Articular chondrocyte of knee joint (primary cell): ENCODE measurements around the gene SIX5. TPM values are rescaled to one million over a fixed set of nuclear protein-coding genes. Genes with fewer than 3 reads are reported as not detected.

Experiments used
- total RNA-seq: library from RNA; depleted of rRNA; stranded (reverse); fragments of >200 nt; gene quantifications from 2 replicates; pipeline ENCODE4 v1.2.3, GENCODE V29; 2012

The SIX5 gene
- total RNA-seq = 7.9 and 8.0 TPM in 2 replicates

DNA sequence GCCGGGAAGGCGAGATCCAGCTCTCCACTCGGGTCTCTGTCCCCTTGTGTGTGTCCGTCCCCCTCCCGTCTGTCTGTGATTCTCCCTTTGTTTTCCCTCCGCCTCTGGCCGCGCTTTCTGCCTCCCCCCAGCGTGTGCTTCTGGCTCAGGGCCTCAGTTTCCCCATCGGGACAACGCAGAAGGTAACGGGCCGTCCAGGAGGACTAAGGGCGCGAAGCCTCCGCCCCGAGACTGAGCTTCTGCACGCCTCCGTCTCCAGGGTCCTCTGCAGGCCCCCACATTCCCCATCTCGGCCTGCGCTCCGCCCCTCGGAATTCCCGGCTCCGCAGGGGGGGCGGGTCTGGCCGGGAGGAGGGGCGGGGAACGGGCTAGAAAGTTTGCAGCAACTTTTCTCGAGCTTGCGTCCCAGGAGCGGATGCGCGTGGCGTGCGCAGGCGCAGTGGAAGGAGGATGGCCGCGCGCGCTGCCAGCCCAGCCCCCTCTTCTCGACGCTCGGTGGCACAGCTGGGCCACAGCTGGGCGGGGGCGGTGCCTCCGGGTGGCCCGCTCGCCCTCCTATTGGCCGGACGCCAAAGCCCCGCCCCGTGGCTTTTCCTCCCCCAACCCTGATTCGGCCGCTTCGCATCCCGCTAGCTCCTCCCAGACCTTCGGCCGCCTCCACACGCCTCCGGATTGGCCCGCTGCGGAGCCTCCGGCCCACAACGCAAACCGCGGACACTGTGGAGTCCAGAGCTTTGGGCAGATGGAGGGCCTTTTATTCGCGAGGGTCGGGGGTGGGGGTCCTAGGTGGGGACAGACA is at the start of gene SIX5:
Gene SIX5 (minus strand): TSS at position 269 of the 799 bp plus-strand sequence. CDS start 408 bp downstream, outside the sequence.

DNA sequence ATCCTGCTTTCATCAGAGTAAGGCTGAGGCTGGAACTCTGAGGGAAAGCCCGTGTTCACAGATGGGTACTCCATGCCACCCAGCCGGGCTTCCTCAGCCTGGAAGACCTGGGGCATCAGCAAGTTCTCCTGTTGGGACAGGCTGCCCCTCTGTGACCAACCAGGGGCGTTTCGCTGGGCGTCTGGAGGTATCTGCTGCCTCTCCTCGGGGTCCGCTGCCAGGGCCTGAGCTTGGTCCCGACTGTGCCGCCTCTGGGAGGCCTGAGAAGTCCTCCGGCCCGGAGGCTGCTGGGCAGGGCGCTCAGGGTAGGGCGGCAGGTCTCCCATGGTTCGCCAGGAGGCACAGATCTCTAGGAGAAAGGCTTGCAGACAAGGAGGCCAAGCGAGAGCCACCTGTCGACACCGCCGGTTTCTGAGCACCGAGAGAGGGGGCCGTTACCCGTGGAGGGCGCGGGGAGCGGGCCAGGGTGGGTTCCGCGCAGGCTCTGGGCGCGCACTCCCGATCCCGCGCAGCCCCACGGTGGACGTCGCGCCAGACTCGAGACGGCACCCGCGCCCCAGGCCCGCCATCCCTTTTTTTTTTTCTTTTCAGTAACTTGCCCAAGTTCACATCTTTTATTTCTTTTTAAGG is 45.9 kb upstream of the SIX5 start, which contains the start of gene RSPH6A:
Gene RSPH6A (minus strand): TSS at position 458 of the 630 bp plus-strand sequence. CDS start 132 bp downstream, at position 326.

GRCh38 chr19:45792470-45793177 is 23.6 kb upstream of the SIX5 start, which contains the start of gene DMWD:
DMWD (minus strand) TSS chr19:45792845; CDS start chr19:45792756, 89 bp downstream.

GRCh38 chr19:45782162-45782691 is 13.2 kb upstream of the SIX5 start, which contains the start of gene DMPK:
DMPK (minus strand) TSS chr19:45782490; CDS start chr19:45782352, 138 bp downstream.

GRCh38 chr19:45733160-45733810 is 35.8 kb downstream of the SIX5 start, which contains the start of gene MEIOSIN:
MEIOSIN (plus strand) TSS chr19:45733439; CDS start chr19:45735377, 1,938 bp downstream.

GRCh38 chr19:45730368-45731288 is 38.4 kb downstream of the SIX5 start, which contains the start of gene FBXO46:
FBXO46 (minus strand) TSS chr19:45730896; CDS start chr19:45713495, 17,401 bp downstream.

Other genes with a start within 250 kb of the SIX5 start
- gene OPA3, start 184.4 kb downstream of the SIX5 start, total RNA-seq = 6.3 and 7.5 TPM in 2 replicates
- gene GPR4, start 167.0 kb downstream of the SIX5 start, total RNA-seq = under 0.01 TPM in 1 of 2 replicates, not detected in the other
- 12.7 and 19.8 TPM in 2 replicates for gene EML2, start 129.9 kb downstream of the SIX5 start, total RNA-seq
- 1.3 and 1.4 TPM in 2 replicates for gene GIPR, start 101.0 kb downstream of the SIX5 start, total RNA-seq
- 206 and 232 TPM in 2 replicates for gene SNRPD2, start 77.3 kb downstream of the SIX5 start, total RNA-seq
- gene QPCTL, start 76.6 kb downstream of the SIX5 start, total RNA-seq = 11.9 and 13.3 TPM in 2 replicates
- 5.5 and 5.6 TPM in 2 replicates for gene FBXO46, start 38.4 kb downstream of the SIX5 start, total RNA-seq
- gene MEIOSIN, start 35.8 kb downstream of the SIX5 start, total RNA-seq = not detected in 2 replicates
- 28.2 and 37.0 TPM in 2 replicates for gene DMPK, start 13.2 kb upstream of the SIX5 start, total RNA-seq
- 27.3 and 39.2 TPM in 2 replicates for gene DMWD, start 23.6 kb upstream of the SIX5 start, total RNA-seq
- gene RSPH6A, start 46.1 kb upstream of the SIX5 start, total RNA-seq = 0.11 and 0.13 TPM in 2 replicates
- 29.3 and 30.3 TPM in 2 replicates for gene SYMPK, start 93.9 kb upstream of the SIX5 start, total RNA-seq
- under 0.01 TPM in 1 of 2 replicates, not detected in the other for gene FOXA3, start 95.1 kb upstream of the SIX5 start, total RNA-seq
- 21.6 and 22.7 TPM in 2 replicates for gene IRF2BP1, start 116.9 kb upstream of the SIX5 start, total RNA-seq
- 1.3 and 1.8 TPM in 2 replicates for gene MYPOP, start 133.4 kb upstream of the SIX5 start, total RNA-seq
- gene NANOS2, start 145.5 kb upstream of the SIX5 start, total RNA-seq = not detected in 2 replicates
- under 0.01 TPM in 2 replicates for gene NOVA2, start 204.6 kb upstream of the SIX5 start, total RNA-seq
- 3.9 and 4.3 TPM in 2 replicates for gene CCDC61, start 226.2 kb upstream of the SIX5 start, total RNA-seq